Measurements from ENCODE around the gene MYO1B.

Gene MYO1B

GRCh38 chr2:191262436-191262835 lies 17.2 kb downstream of the MYO1B start:
- TF ChIP-seq ZNF274 (IDR thresholded peaks at IDR 0.05; ENCODE audit: low read depth, low read length), result no peak
- no peak overlapping the region for H3K4me3 ChIP-seq (ENCODE audit: low read length)

GRCh38 chr2:191263050-191263449 lies 17.8 kb downstream of the MYO1B start:
- no peak for TF ChIP-seq ZNF274 (IDR thresholded peaks at IDR 0.05; ENCODE audit: low read depth, low read length)
- H3K4me3 ChIP-seq (ENCODE audit: low read length), result no peak overlapping the region

DNA sequence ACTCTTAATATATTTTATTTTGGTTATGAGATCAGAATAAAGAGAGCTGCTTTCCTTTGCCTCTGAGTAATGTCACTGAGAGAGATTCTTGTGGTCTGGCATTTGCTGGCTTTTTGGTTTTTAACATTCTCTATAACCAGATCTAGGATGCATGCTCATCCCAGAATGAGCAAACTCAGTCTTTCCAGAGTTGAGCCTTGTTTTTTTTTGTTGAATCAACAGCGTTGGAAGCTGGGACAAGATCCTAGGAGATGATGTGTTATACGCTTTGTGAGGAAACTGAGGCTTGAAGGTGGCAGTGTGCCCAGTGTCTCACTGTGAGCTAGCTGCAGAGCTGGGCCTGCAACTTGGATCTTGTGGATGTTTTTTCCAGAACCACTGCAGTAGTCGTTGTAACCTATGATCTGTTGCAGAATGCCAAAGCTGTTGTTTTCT lies 19.5 kb downstream of the MYO1B start:
- H3K4me3 ChIP-seq (ENCODE audit: low read length), result no peak overlapping the region
- TF ChIP-seq ZNF274 (IDR thresholded peaks at IDR 0.05; ENCODE audit: low read depth, low read length), result no peak

DNA sequence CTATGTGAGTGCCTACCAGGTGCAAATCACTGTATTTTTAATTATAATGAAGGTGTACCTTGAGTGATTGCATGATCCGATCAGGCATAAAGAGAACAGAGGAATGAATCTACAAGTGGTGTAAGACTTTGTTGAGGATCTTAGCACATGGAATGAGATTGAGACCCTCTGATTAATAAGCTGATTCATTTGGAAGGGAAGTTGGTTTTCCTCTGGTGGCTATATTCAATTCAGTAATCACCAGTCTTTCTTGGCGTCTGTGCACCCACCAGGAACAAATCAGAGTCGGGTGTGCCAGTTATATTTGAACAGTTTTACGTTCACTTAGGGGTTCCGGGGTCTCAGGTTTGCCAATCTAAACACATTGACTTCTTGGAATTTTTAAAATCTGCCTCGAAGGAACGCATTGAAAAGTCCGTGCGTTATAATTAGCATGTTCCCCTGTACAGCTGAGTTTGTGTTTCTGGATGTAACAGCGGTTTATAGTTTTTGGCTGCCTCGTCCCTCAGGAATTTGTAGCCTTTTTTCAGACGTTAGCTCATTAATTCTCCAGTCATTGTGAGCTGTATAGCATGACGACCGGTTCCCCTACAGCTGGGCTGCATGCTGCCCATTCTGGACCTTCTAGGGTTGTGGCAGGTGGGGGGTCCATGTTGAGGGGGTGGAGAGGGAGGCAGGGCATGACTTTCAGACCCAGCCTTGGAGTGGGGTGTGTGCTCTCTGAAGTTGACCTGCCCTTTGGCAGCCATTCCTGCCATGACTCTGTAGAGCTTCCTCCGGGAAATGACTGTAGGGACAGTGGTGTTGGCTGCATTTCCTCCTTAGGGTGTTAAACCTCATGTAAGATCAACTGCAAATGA lies 20.3 kb downstream of the MYO1B start:
- TF ChIP-seq ZNF274 (IDR thresholded peaks at IDR 0.05; ENCODE audit: low read depth, low read length), result no peak
- no peak overlapping the region for H3K4me3 ChIP-seq (ENCODE audit: low read length)

DNA sequence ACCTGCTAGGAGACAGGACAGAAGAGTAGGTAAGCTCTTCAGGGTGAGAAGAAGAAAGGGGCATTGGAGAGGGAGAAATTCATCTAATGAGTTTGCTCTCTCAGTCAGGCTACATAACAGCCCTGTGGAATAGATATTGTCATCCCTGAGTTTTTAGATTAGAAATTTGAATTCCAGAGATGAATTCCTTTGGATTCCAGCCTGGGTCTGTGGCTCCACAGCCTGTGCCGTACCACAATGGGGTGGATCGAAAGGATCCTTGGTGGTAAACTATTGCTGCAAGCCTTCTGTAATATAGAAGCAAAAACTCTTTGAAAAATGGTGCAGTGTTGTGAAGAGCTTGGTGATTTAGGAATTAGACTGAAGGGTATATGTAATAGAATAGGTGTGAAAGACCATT lies 21.0 kb downstream of the MYO1B start:
- H3K4me3 ChIP-seq (ENCODE audit: low read length), result no peak overlapping the region
- no peak for TF ChIP-seq ZNF274 (IDR thresholded peaks at IDR 0.05; ENCODE audit: low read depth, low read length)

DNA sequence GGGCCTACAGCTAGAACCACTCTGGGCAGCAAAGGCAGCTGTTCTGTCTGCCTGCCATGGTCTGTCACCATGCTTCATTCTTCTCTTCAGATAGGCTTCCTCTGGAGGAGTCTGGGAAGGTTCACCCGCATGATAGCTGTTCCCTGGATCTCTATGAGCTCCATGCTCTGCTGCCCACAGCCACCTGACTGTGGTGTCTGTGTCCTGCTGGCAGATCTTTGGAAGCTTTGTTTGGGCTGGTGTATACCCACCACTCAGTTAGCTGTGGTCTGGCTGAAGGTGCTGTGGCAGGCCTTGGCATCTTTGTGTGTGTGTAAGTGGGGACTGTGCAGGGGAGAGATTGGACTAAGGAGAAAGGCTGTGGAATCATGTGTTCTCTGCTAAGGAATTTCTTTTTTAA lies 23.4 kb downstream of the MYO1B start:
- no peak overlapping the region for H3K4me3 ChIP-seq (ENCODE audit: low read length)
- TF ChIP-seq ZNF274 (IDR thresholded peaks at IDR 0.05; ENCODE audit: low read depth, low read length), result no peak

- no peak overlapping the region for H3K4me3 ChIP-seq (ENCODE audit: low read length)
- no peak for TF ChIP-seq ZNF274 (IDR thresholded peaks at IDR 0.05; ENCODE audit: low read depth, low read length)
Measured at GRCh38 chr2:191270306-191271161, 25.3 kb downstream of the MYO1B start.

DNA sequence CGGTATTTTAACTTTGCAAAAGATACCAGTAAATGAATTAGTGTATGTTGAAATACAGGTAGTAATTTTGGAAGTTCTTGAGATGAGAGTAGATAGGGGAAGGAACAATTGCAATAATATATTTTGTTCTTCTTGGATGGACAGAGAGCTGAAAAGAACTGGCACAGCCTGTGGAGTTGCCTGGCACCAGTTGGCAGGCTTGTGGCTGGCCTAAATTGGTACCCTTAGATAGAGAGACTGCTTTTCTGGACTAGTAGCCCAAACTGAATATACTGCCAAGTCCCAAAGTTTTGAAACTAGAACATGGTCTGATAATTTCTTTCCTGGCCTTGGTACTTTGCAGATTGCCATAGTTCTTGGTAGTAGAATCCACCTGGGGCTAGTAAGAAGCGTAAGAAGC lies 26.9 kb downstream of the MYO1B start:
- no peak for TF ChIP-seq ZNF274 (IDR thresholded peaks at IDR 0.05; ENCODE audit: low read depth, low read length)
- H3K4me3 ChIP-seq (ENCODE audit: low read length), result no peak overlapping the region

DNA sequence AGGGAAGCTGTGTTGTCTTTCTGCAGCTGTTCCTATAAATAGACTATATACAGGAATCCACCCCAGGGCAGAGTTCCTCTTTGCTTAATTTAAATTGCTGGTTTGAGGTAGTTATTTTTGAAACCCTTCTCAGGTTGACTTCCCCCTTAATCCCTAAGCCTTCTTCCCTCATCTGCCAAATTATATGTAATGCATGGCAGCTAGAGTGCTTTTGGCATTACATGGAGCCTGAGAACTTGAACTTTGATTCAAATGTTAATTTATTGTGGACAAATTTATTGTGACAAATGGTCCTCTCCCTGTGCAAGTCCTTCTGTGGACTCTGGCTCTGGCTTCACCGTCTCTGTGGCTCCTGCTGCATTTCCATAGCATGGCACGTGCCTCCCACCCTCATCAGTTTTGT lies 29.2 kb downstream of the MYO1B start:
- TF ChIP-seq ZNF274 (IDR thresholded peaks at IDR 0.05; ENCODE audit: low read depth, low read length), result no peak

DNA sequence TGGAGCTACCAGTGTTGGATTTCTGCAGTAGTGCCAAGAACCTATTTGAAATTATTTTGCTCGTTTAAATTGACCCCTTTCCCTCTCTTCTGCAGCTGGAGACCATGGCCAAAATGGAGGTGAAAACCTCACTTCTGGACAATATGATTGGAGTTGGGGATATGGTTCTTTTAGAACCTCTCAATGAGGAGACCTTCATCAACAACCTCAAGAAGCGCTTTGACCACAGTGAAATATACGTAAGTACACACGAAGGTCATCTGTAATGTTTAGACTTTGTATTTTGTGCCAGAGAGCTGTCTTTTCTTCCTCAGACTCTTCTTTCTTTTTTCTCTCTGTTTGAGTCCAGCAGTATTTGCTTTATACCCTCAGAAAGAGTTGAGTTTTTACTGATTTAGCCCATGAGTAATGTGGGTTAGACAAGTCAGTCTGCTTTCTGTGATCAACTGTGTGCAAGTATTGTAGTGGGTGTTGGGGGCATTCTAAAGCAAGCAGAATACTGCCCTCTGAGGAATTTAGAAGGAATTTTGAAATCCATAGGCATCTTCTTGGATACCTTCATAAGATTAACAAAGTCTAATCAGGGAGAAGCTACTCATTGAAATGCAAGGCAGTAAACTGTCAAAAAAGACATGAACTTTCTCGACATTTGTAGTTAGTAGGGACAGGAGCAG lies 31.7 kb downstream of the MYO1B start:
- no peak for TF ChIP-seq ZNF274 (IDR thresholded peaks at IDR 0.05; ENCODE audit: low read depth, low read length)
- no peak overlapping the region for H3K4me3 ChIP-seq (ENCODE audit: low read length)

More for the DNA sequence above, 29.2 kb downstream of the MYO1B start:
- no peak overlapping the region for H3K4me3 ChIP-seq (ENCODE audit: low read length)

- no peak for TF ChIP-seq ZNF274 (IDR thresholded peaks at IDR 0.05; ENCODE audit: low read depth, low read length)
- no peak overlapping the region for H3K4me3 ChIP-seq (ENCODE audit: low read length)
Measured at GRCh38 chr2:191280290-191280689, 35.1 kb downstream of the MYO1B start.

GRCh38 chr2:191280834-191281756 lies 35.9 kb downstream of the MYO1B start:
- no peak for TF ChIP-seq ZNF274 (IDR thresholded peaks at IDR 0.05; ENCODE audit: low read depth, low read length)
- H3K4me3 ChIP-seq (ENCODE audit: low read length), result no peak overlapping the region

GRCh38 chr2:191285252-191285651 lies 40.0 kb downstream of the MYO1B start:
- no peak for TF ChIP-seq ZNF274 (IDR thresholded peaks at IDR 0.05; ENCODE audit: low read depth, low read length)
- no peak overlapping the region for H3K4me3 ChIP-seq (ENCODE audit: low read length)

Measured in GM08714 (cell line).